Sciatic nerve (tissue), 2 donors: Measurements from ENCODE around the gene CHSY1. TPM values are rescaled to one million over a fixed set of nuclear protein-coding genes. Genes with fewer than 3 reads are reported as not detected.
"Not testable (repeated sequence)": the region's sequence is repeated elsewhere in the genome, so short reads cannot be mapped to it uniquely, and the experiment has no call there.

Experiments used
- ATAC-seq: fragments of 200-7000 bp; cut with Tn5 transposase; one replicate; pipeline ENCODE4 v1.9.1; 2020; ENCODE audit warnings: mild to moderate bottlenecking, moderate library complexity
- DNase-seq: peaks from one replicate; pipeline ENCODE4 v3.0.0-alpha.2; 2020; ENCODE audit warnings: low spot score
- intact Hi-C: fragments of 100-400 bp; cut with DNase I; formaldehyde crosslinking; loops from one replicate; pipeline ENCODE4 v1.14.2; 2022
- total RNA-seq: library from RNA; stranded (reverse); fragmentation: NEBNext Ultra II Directional; extraction: Animal tissue kit (Norgen Biotek cat#: 25700); gene quantifications from one replicate; pipeline ENCODE4 v1.2.1, GENCODE V29; 2021
- donor health status: DM: no; HTN: no; CAD: no.
- donor health status: DM: no; HTN: no; CAD: no.

CHSY1 gene
- total RNA-seq, 1 donor from 2014 or later: 53.2 TPM

- ATAC-seq (no peak), DNase-seq (no peak)
- intact Hi-C loops: no loop called here
These were observed 32.4 kb downstream of the CHSY1 start for GRCh38 chr15:101219441-101219840.

- DNase-seq (no peak), ATAC-seq (no peak)
- intact Hi-C loops: no loop called here
These were observed 34.4 kb downstream of the CHSY1 start for GRCh38 chr15:101217446-101217845.

- ATAC-seq (no peak), DNase-seq (no peak)
- intact Hi-C loops: no loop called here
These were observed 35.7 kb downstream of the CHSY1 start for GRCh38 chr15:101216100-101216499.

GRCh38 chr15:101215681-101216080, 36.2 kb downstream of the CHSY1 start:
- DNase-seq: no peak
- no peak for ATAC-seq
- intact Hi-C loops: no loop called here

- intact Hi-C loops, ATAC-seq: not testable (repeated sequence)
These were observed 37.3 kb downstream of the CHSY1 start for GRCh38 chr15:101214435-101215097.

GRCh38 chr15:101213570-101213969, 38.3 kb downstream of the CHSY1 start:
- ATAC-seq: no peak
- no peak for DNase-seq
- intact Hi-C loops: no loop called here

More at GRCh38 chr15:101214435-101215097, 37.3 kb downstream of the CHSY1 start:
- not testable (repeated sequence) for DNase-seq

- intact Hi-C loops: no loop called here
- ATAC-seq: no peak
These were observed 38.7 kb downstream of the CHSY1 start for GRCh38 chr15:101213147-101213546.

GRCh38 chr15:101211897-101212296, 40.0 kb downstream of the CHSY1 start:
- DNase-seq: no peak
- intact Hi-C loops: no loop called here
- ATAC-seq: no peak

More at GRCh38 chr15:101213147-101213546, 38.7 kb downstream of the CHSY1 start:
- no peak for DNase-seq

GRCh38 chr15:101210466-101210865, 41.4 kb downstream of the CHSY1 start:
- ATAC-seq (peak; percentile 52), DNase-seq (no peak)
- intact Hi-C loops: no loop called here

GRCh38 chr15:101210058-101210457, 41.8 kb downstream of the CHSY1 start:
- intact Hi-C loops: no loop called here
- DNase-seq: no peak
- ATAC-seq: no peak

- DNase-seq (no peak), ATAC-seq (no peak)
- intact Hi-C loops: no loop called here
These were observed 42.5 kb downstream of the CHSY1 start for GRCh38 chr15:101209285-101209845.

- intact Hi-C loops: no loop called here
- peak; percentile 44 for ATAC-seq
- DNase-seq: no peak
These were observed 44.0 kb downstream of the CHSY1 start for GRCh38 chr15:101207867-101208288.

GRCh38 chr15:101206176-101206591, 45.7 kb downstream of the CHSY1 start:
- intact Hi-C loops: no loop called here
- DNase-seq: no peak
- ATAC-seq: no peak

GRCh38 chr15:101204739-101205535, 46.9 kb downstream of the CHSY1 start:
- intact Hi-C loops: no loop called here
- no peak for ATAC-seq
- no peak for DNase-seq

- intact Hi-C loops: no loop called here
- ATAC-seq (no peak), DNase-seq (no peak)
These were observed 48.1 kb downstream of the CHSY1 start for GRCh38 chr15:101203607-101204189.

- no peak for ATAC-seq
- intact Hi-C loops: no loop called here
- no peak for DNase-seq
These were observed 48.7 kb downstream of the CHSY1 start for GRCh38 chr15:101203029-101203573.

GRCh38 chr15:101201411-101202174, 50.3 kb downstream of the CHSY1 start:
- ATAC-seq (peak; percentile 97), DNase-seq (peak; percentile 88)
- intact Hi-C loops: no loop called here

GRCh38 chr15:101200181-101200580, 51.7 kb downstream of the CHSY1 start:
- no peak for ATAC-seq
- intact Hi-C loops: no loop called here
- DNase-seq: no peak

- peak; percentile 37 for ATAC-seq
- DNase-seq: no peak
- intact Hi-C loops: no loop called here
These were observed 53.0 kb downstream of the CHSY1 start for GRCh38 chr15:101198800-101199199.
